K562 (cell line): ENCODE data around the gene ITSN1. TPM values are rescaled to one million over a fixed set of nuclear protein-coding genes. Genes with fewer than 3 reads are reported as not detected.

Experiments
- ATAC-seq: fragments of 200-7000 bp; cut with Tn5 transposase; 3 replicates; pipeline ENCODE4 v1.9.1; 2020; ENCODE audit warnings: moderate library complexity
- BruUV-seq: library from RNA; stranded (reverse); fragments of 400-500 nt; replicated peaks from 2 replicates; lab custom pipeline; 2021; lab: Mats Ljungman, UMichigan
- CTCF ChIA-PET: fragments of 300-600 bp; formaldehyde crosslinking; extraction: SDS; loops from one replicate; lab custom pipeline; 2021; ENCODE audit warnings: low intra/inter-chr PET ratio; lab: Yijun Ruan, JAX
- POLR2A ChIA-PET: fragments of 300-600, 350-650 bp; sonication (Branson Sonifier 250); formaldehyde crosslinking; extraction: SDS; loops from one replicate; lab custom pipeline; 2021; ENCODE audit warnings: antibody characterized with exemption, inconsistent platforms; lab: Yijun Ruan, JAX
- DNase-seq, 4 experiments: peaks; one replicate each; pipeline versions ENCODE4 v3.0.0 to v3.0.0-alpha.2; 2011 to 2018; ENCODE audit warnings: low spot score in 3 of 4, mixed read lengths in 3 of 4; ENCODE audit errors: extremely low read depth in 1 of 4
- FAIRE-seq: peaks from 2 replicates; lab custom pipeline; 2011; peaks lifted over from hg19 to GRCh38; lab: Jason Lieb, UNC
- H2AFZ ChIP-seq: 2 replicates; pipeline ENCODE4 v1.6.0; 2011; ENCODE audit warnings: low read depth, low read length, control low read depth, inconsistent platforms
- H3K27ac ChIP-seq: fragments of 200-600 bp; 3 replicates; pipeline ENCODE4 v1.8.0; 2011; ENCODE audit warnings: low read depth, mild to moderate bottlenecking, control low read depth, inconsistent platforms, low read length, moderate library complexity, mixed read lengths; ENCODE audit errors: extremely low read depth
- H3K27me3 ChIP-seq, 2 experiments: fragments of 300-600 bp in 1 of 2; 2 replicates in 1 of 2; 3 replicates in 1 of 2; pipeline versions ENCODE4 v1.6.0 to v1.8.0; 2011; ENCODE audit warnings: inconsistent platforms in 2 of 2, low read length in 2 of 2, mild to moderate bottlenecking in 1 of 2, mixed read lengths in 1 of 2, moderate library complexity in 1 of 2; ENCODE audit not compliant: control insufficient read depth in 2 of 2, insufficient read depth in 2 of 2
- H3K36me3 ChIP-seq: fragments of 300-600 bp; 3 replicates; pipeline ENCODE4 v1.8.0; 2011; ENCODE audit warnings: mild to moderate bottlenecking, low read length, inconsistent platforms; ENCODE audit not compliant: control insufficient read depth, insufficient read depth
- H3K4me1 ChIP-seq, 2 experiments: fragments of 200-600 bp in 1 of 2; replicated peaks in 1 of 2; 2 replicates in 1 of 2; 3 replicates in 1 of 2; pipeline versions ENCODE4 v1.5.1 to v1.8.0; 2011; ENCODE audit warnings: inconsistent platforms in 2 of 2, low read length in 2 of 2, mild to moderate bottlenecking in 1 of 2, mixed read lengths in 1 of 2, moderate library complexity in 1 of 2; ENCODE audit not compliant: control insufficient read depth in 2 of 2, insufficient read depth in 2 of 2
- H3K4me2 ChIP-seq: 2 replicates; pipeline ENCODE4 v1.6.1; 2011; ENCODE audit warnings: low read length, control low read depth, inconsistent platforms, mixed read lengths; ENCODE audit not compliant: insufficient read depth
- H3K4me3 ChIP-seq: fragments of 200-600 bp; sonication (generic), shearing (Covaris generic); 2 replicates; pipeline ENCODE4 v1.5.1; 2016; ENCODE audit warnings: control low read depth, inconsistent platforms
- H3K79me2 ChIP-seq: fragments of 200-600 bp; 3 replicates; pipeline ENCODE4 v1.8.0; 2011; ENCODE audit warnings: low read length, inconsistent platforms; ENCODE audit not compliant: control insufficient read depth, insufficient read depth
- H3K9ac ChIP-seq, 2 experiments: 2 replicates each; pipeline versions ENCODE4 v1.6.0 to v1.6.1; 2011; ENCODE audit warnings: low read depth in 2 of 2, low read length in 2 of 2, control low read depth in 1 of 2, inconsistent platforms in 1 of 2, mild to moderate bottlenecking in 1 of 2, mixed read lengths in 1 of 2; ENCODE audit not compliant: insufficient read depth in 1 of 2
- H3K9me1 ChIP-seq: one replicate; pipeline ENCODE4 v1.6.0; 2011; ENCODE audit warnings: inconsistent platforms, mild to moderate bottlenecking, low read length, moderate library complexity; ENCODE audit not compliant: control insufficient read depth, insufficient read depth
- H3K9me3 ChIP-seq: replicated peaks from 2 replicates; pipeline ENCODE4 v1.5.1; 2011; ENCODE audit warnings: low read depth, low read length, inconsistent platforms; ENCODE audit not compliant: control insufficient read depth, insufficient read depth
- H4K20me1 ChIP-seq: replicated peaks from 2 replicates; pipeline ENCODE4 v1.6.1; 2011; ENCODE audit warnings: low read length, inconsistent platforms, mixed read lengths; ENCODE audit not compliant: control insufficient read depth, insufficient read depth
- HSF4 ChIP-seq: fragments of 250-450 bp; sonication (Bioruptor Pico); IDR thresholded peaks from 2 replicates; pipeline ENCODE4 v2.1.2; 2022; ENCODE audit warnings: mild to moderate bottlenecking, moderate library complexity, borderline replicate concordance
- NCOA2 ChIP-seq, 2 experiments: fragments of 450-650 bp; IDR thresholded peaks; 2 replicates each; pipeline ENCODE4 v1.6.1; 2018; ENCODE audit warnings: mild to moderate bottlenecking in 2 of 2, moderate library complexity in 1 of 2; ENCODE audit not compliant: partially characterized antibody in 2 of 2
- PHF21A ChIP-seq: fragments of 450-650 bp; IDR thresholded peaks from 2 replicates; pipeline ENCODE4 v1.6.1; 2017; ENCODE audit warnings: low read depth, borderline replicate concordance
- PTBP1 ChIP-seq: fragments of 200-400 bp; formaldehyde crosslinking; IDR thresholded peaks from 2 replicates; pipeline ENCODE4 v1.6.1; 2017; ENCODE audit warnings: low read depth, low read length
- RBM34 ChIP-seq: fragments of 200-400 bp; formaldehyde crosslinking; IDR thresholded peaks from 2 replicates; pipeline ENCODE4 v1.6.1; 2018; ENCODE audit warnings: low read length, borderline replicate concordance; ENCODE audit not compliant: insufficient read depth
- RBM39 ChIP-seq: fragments of 200-400 bp; formaldehyde crosslinking; optimal IDR thresholded peaks from 2 replicates; pipeline ENCODE3; 2018; ENCODE audit warnings: low read depth, low read length
- WGBS: fragments of 100-300 bp; shearing (Covaris generic); methylation state at CpG from one replicate; pipeline ENCODE4 v1.1.6; 2016; ENCODE audit warnings: low coverage, mixed read lengths; ENCODE audit not compliant: insufficient coverage; ENCODE audit errors: missing lambda C conversion rate; 5-methylcytosine and 5-hydroxymethylcytosine counted together
- in situ Hi-C: fragments of 300-500 bp; cut with MboI; formaldehyde crosslinking; loops from 4 replicates; pipeline ENCODE4 v1.15.0; 2018; ENCODE audit warnings: inconsistent platforms, mixed read lengths
- intact Hi-C: fragments of 100-400 bp; cut with micrococcal nuclease; formaldehyde crosslinking; loops from 2 replicates; pipeline ENCODE4 v1.14.2; 2022
- polyA plus RNA-seq, 8 experiments: library from polyadenylated mRNA; depleted of rRNA in 4 of 8; stranded (reverse) in 5 of 8; unstranded in 3 of 8; fragments of >200 nt; fragmentation: Nextera tagmentation in 2 of 8; fragmentation: Illumina TruSeq in 1 of 8; extraction: Ambion mirVana in 2 of 8; extraction: Trizol in 1 of 8; gene quantifications; 2 replicates each; pipeline versions ENCODE4 v1.2.1 to v1.2.3, GENCODE V29; 2011 to 2014; ENCODE audit warnings: inconsistent platforms in 1 of 8, missing spikeins in 1 of 8
- total RNA-seq, 7 experiments: library from RNA; depleted of rRNA in 6 of 7; stranded (reverse); fragments of >200 nt in 6 of 7; fragmentation: Illumina TruSeq in 2 of 7; extraction: Trizol in 2 of 7; gene quantifications; 2 replicates each; pipeline versions ENCODE4 v1.2.1 to v1.2.3, GENCODE V29; 2011 to 2021; ENCODE audit warnings: low replicate concordance in 1 of 7
- TF ChIP-seq, protein P1 (sequence below): fragments of 450-650 bp; IDR thresholded peaks from 2 replicates; pipeline ENCODE4 v1.6.1; 2016; ENCODE audit warnings: mild to moderate bottlenecking
- TF ChIP-seq, protein P2 (sequence below): conservative IDR thresholded peaks from 2 replicates; pipeline ENCODE4 v1.6.1; 2011; ENCODE audit warnings: low read depth, mild to moderate bottlenecking, low read length; ENCODE audit not compliant: control insufficient read depth

The ITSN1 gene
- total and polyA plus RNA-seq, 9 of the 15 experiments (the other 6 are each of a cell fraction or from before 2014, with no cell fraction given) = 1.1 to 12.6 (median 4.8) TPM

GRCh38 chr21:33936301-33937038, 294.2 kb downstream of the ITSN1 start (continued):
- TF ChIP-seq, protein P1, sequence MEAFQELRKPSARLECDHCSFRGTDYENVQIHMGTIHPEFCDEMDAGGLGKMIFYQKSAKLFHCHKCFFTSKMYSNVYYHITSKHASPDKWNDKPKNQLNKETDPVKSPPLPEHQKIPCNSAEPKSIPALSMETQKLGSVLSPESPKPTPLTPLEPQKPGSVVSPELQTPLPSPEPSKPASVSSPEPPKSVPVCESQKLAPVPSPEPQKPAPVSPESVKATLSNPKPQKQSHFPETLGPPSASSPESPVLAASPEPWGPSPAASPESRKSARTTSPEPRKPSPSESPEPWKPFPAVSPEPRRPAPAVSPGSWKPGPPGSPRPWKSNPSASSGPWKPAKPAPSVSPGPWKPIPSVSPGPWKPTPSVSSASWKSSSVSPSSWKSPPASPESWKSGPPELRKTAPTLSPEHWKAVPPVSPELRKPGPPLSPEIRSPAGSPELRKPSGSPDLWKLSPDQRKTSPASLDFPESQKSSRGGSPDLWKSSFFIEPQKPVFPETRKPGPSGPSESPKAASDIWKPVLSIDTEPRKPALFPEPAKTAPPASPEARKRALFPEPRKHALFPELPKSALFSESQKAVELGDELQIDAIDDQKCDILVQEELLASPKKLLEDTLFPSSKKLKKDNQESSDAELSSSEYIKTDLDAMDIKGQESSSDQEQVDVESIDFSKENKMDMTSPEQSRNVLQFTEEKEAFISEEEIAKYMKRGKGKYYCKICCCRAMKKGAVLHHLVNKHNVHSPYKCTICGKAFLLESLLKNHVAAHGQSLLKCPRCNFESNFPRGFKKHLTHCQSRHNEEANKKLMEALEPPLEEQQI = no peak
- TF ChIP-seq RBM34 = no peak

DNA sequence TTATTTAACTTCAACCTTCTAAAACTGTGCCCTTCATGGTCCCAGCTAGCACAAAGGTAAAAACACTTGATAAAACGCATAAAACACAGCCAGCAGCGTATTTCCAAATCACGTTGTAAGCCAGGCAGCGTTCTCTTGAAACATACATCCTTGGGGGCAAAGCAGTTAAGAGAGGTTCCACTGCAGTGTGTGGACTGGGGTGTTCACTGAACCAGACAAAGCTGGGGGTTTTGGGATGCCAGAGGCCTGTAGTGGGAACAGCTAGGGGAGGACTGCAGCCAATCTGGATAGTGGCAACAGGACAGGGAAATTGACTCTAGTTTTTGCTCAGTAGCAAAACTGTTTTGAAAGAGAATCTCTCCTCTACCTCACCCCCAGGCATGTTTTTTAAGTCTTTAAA, 294.8 kb downstream of the ITSN1 start:
- BruUV-seq = no TSS peak
- CTCF ChIA-PET = no interaction called here
- H3K9me3 ChIP-seq = no peaks in the 10 kb centered on the region
- no peaks in the 10 kb centered on the region for H3K36me3 ChIP-seq
- DNase-seq (no peak), FAIRE-seq (no peak), ATAC-seq (peak; percentile 37; the same call in 2 of the 3 replicates)
- no peak for TF ChIP-seq HSF4
- TF ChIP-seq RBM39 = no peak
- TF ChIP-seq PTBP1 = no peak
- TF ChIP-seq, protein P2, sequence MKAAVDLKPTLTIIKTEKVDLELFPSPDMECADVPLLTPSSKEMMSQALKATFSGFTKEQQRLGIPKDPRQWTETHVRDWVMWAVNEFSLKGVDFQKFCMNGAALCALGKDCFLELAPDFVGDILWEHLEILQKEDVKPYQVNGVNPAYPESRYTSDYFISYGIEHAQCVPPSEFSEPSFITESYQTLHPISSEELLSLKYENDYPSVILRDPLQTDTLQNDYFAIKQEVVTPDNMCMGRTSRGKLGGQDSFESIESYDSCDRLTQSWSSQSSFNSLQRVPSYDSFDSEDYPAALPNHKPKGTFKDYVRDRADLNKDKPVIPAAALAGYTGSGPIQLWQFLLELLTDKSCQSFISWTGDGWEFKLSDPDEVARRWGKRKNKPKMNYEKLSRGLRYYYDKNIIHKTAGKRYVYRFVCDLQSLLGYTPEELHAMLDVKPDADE = no peak
- TF ChIP-seq PHF21A = no peak
- TF ChIP-seq NCOA2 (IDR thresholded peaks at IDR 0.05; ENCODE audit: partially characterized antibody in 2 of 2) = no peak
- no peak overlapping the region for H3K4me3 ChIP-seq
- H3K27ac ChIP-seq = no peak overlapping the region
- peaks cover 13% of the 10 kb centered on the region for H3K79me2 ChIP-seq
- H3K4me1 ChIP-seq = peaks cover 0 to 11% of the 10 kb centered on the region in 2 experiments; a peak in 1 of 5 replicates
- in situ Hi-C loops (no loop called here), intact Hi-C loops (loop anchor here (5.0 kb wide), 1 partner anchor 40 kb away; no protein-coding TSS in a partner anchor)
- no peak overlapping the region for H3K9ac ChIP-seq
- no peaks in the 10 kb centered on the region for H4K20me1 ChIP-seq
- no peaks in the 10 kb centered on the region for H3K27me3 ChIP-seq
- POLR2A ChIA-PET = interaction anchor here (1.0 to 4.0 kb wide), 4 partner anchors 11 to 261 kb away, joined by 3 to 30 read pairs (median 4); no protein-coding TSS in a partner anchor
- no peak overlapping the region for H3K4me2 ChIP-seq
- H2AFZ ChIP-seq = no peak overlapping the region
- H3K9me1 ChIP-seq = no peaks in the 10 kb centered on the region
- 81% methylated on average over 4 of the region's 4 CpGs for WGBS
